ENCODE data around the gene CSGALNACT2. TPM values are rescaled to one million over a fixed set of nuclear protein-coding genes. Genes with fewer than 3 reads are reported as not detected.
A peak's percentile ranks its signal among the peaks of the same experiment; 100 is the strongest.

The CSGALNACT2 gene
- total RNA-seq, 1 donor, result 31.8 TPM

DNA sequence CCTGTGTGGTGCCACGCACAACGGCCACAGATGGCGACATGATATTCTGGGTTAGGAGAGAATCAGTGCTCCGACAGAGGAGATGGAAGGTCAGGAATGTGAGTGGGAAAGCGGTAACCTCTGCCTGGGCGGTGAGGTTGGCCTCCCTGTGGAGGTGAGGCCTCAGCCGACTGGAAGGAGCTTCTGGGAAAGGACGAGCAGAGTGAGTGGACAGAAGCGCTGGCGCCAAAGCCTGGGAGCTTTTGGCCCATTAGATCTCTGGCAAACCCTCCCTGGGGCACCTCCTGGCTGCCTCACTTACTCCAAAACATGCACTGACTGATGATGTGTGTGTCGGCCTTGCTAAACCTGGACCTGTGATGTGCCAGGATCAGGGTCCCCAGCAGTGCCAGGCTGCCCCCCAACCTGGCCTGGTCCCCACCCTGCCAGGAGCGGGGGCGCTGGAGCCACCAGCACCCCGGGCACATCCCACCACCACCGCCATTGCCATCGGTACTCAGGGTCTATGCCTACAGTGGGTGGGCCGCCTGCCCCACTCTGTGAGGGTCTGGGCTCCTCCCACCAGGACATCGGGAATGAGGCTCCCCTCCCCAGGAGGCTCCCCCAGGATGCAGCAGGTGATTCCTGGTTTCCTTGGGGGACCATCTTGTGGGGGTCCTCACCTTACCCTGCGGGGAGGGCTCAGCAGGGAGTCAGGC lies 77.7 kb downstream of the CSGALNACT2 start:
- peaks cover 8% of the 10 kb centered on the region for H3K27me3 ChIP-seq (ENCODE audit: insufficient read depth, low read length)
- no peaks in the 10 kb centered on the region for H3K36me3 ChIP-seq (ENCODE audit: insufficient read depth, low read length)
- no peak overlapping the region for H3K27ac ChIP-seq (ENCODE audit: low read depth, low read length)
- H3K4me3 ChIP-seq (ENCODE audit: insufficient read depth, low read length), result no peak overlapping the region
- TF ChIP-seq CTCF (IDR thresholded peaks at IDR 0.05; ENCODE audit: extremely low read depth, low read depth, low read length), result no peak
- H4K20me1 ChIP-seq (ENCODE audit: insufficient read depth, low read length), result no peaks in the 10 kb centered on the region
- no peaks in the 10 kb centered on the region for H3K79me2 ChIP-seq (ENCODE audit: insufficient read depth, low read length)
- no peak overlapping the region for H3K4me2 ChIP-seq (ENCODE audit: insufficient read depth, low read length)
- no peak overlapping the region for H2AFZ ChIP-seq (ENCODE audit: low read length)
- no peaks in the 10 kb centered on the region for H3K4me1 ChIP-seq (ENCODE audit: insufficient read depth, low read length)
- no peak for DNase-seq (ENCODE audit: insufficient read length, low spot score, missing footprints)
- H3K9me3 ChIP-seq (ENCODE audit: low read depth, low read length), result no peaks in the 10 kb centered on the region

DNA sequence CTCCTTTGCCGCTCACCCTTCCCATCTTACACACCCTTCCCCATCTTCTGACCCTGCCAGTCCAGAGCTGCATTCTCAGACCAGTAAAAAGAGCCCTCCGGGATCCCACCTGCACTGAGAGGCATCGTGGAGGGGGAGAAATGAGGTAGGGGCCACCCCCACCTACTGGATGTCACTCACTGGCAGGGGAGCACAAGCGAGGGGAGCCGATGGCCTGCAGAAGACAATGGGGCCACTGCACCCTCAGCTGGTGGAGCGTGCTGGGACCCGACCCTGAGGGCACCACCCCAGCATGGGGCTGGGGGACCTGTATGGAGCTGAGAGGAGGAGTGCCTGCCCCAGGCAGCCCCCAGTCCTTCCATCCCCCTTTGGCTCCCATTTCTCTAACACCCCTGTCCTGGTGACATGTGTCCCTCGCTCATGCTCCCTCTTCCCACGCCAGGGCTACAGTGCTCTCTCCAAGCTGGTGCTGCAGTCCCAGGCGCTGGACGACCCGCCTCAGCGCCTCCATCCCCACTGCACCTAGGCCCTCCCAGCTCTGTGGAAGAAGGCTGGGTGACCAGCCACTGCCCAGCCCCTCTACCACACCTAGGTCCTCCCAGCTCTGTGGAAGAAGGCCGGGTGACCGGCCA lies 78.8 kb downstream of the CSGALNACT2 start:
- TF ChIP-seq CTCF (IDR thresholded peaks at IDR 0.05; ENCODE audit: extremely low read depth, low read depth, low read length), result no peak
- no peak overlapping the region for H2AFZ ChIP-seq (ENCODE audit: low read length)
- peak; percentile 85 for DNase-seq (ENCODE audit: insufficient read length, low spot score, missing footprints)
- H3K4me2 ChIP-seq (ENCODE audit: insufficient read depth, low read length), result no peak overlapping the region
- no peaks in the 10 kb centered on the region for H3K4me1 ChIP-seq (ENCODE audit: insufficient read depth, low read length)
- H3K27ac ChIP-seq (ENCODE audit: low read depth, low read length), result no peak overlapping the region
- H4K20me1 ChIP-seq (ENCODE audit: insufficient read depth, low read length), result no peaks in the 10 kb centered on the region
- no peaks in the 10 kb centered on the region for H3K9me3 ChIP-seq (ENCODE audit: low read depth, low read length)
- no peak overlapping the region for H3K4me3 ChIP-seq (ENCODE audit: insufficient read depth, low read length)
- H3K79me2 ChIP-seq (ENCODE audit: insufficient read depth, low read length), result no peaks in the 10 kb centered on the region
- peaks cover 8% of the 10 kb centered on the region for H3K27me3 ChIP-seq (ENCODE audit: insufficient read depth, low read length)
- H3K36me3 ChIP-seq (ENCODE audit: insufficient read depth, low read length), result no peaks in the 10 kb centered on the region

GRCh38 chr10:43217563-43218205 lies 79.4 kb downstream of the CSGALNACT2 start:
- no peak for DNase-seq (ENCODE audit: insufficient read length, low spot score, missing footprints)
- Histone ChIP-seq H2AFZ (ENCODE audit: low read length) (no peak overlapping the region), H3K36me3 (ENCODE audit: insufficient read depth, low read length) (no peaks in the 10 kb centered on the region), H3K4me3 (ENCODE audit: insufficient read depth, low read length) (no peak overlapping the region), H3K79me2 (ENCODE audit: insufficient read depth, low read length) (no peaks in the 10 kb centered on the region), H3K4me1 (ENCODE audit: insufficient read depth, low read length) (no peaks in the 10 kb centered on the region), H3K4me2 (ENCODE audit: insufficient read depth, low read length) (no peak overlapping the region), H3K9me3 (ENCODE audit: low read depth, low read length) (no peaks in the 10 kb centered on the region), H4K20me1 (ENCODE audit: insufficient read depth, low read length) (no peaks in the 10 kb centered on the region), H3K27ac (ENCODE audit: low read depth, low read length) (no peak overlapping the region), H3K27me3 (ENCODE audit: insufficient read depth, low read length) (peaks cover 8% of the 10 kb centered on the region)
- TF ChIP-seq CTCF (IDR thresholded peaks at IDR 0.05; ENCODE audit: extremely low read depth, low read depth, low read length), result no peak
